GM21825 (cell line): ENCODE data around the gene MRPL33.
A peak's percentile ranks its signal among the peaks of the same experiment; 100 is the strongest.
"Not testable (repeated sequence)": the region's sequence is repeated elsewhere in the genome, so short reads cannot be mapped to it uniquely, and the experiment has no call there.

Experiments used
- ATAC-seq: cut with Tn5 transposase; IDR thresholded peaks from one replicate; pipeline ENCODE4 v1.9.1; 2021; ENCODE audit warnings: mild to moderate bottlenecking, moderate library complexity; ENCODE audit not compliant: unreplicated experiment

Gene MRPL33

DNA sequence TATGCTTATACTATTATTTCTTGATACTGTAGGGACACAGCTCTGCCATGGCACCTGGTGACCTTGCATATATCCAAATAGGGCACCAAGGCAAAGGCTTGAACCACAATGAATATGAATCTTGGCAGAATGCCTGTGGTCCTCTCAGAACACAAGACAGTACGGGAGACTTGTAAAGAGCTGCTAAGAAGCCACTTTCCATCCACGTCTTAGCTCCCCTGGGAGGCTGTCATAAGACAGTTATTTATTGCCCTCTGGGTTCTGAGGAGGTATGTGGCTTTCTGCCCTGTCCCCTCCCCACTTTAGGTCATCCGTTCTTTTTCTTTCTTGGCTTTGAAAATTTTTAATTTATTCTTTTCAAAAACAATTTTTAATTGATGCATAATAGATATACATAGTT is 29.8 kb upstream of the MRPL33 start:
- ATAC-seq: no peak

- no peak for ATAC-seq
Observed at GRCh38 chr2:27742571-27742970, 28.9 kb upstream of the MRPL33 start.

- not testable (repeated sequence) for ATAC-seq
Observed at GRCh38 chr2:27745494-27745893, 26.0 kb upstream of the MRPL33 start.

GRCh38 chr2:27746325-27746724 is 25.2 kb upstream of the MRPL33 start:
- ATAC-seq: no peak

DNA sequence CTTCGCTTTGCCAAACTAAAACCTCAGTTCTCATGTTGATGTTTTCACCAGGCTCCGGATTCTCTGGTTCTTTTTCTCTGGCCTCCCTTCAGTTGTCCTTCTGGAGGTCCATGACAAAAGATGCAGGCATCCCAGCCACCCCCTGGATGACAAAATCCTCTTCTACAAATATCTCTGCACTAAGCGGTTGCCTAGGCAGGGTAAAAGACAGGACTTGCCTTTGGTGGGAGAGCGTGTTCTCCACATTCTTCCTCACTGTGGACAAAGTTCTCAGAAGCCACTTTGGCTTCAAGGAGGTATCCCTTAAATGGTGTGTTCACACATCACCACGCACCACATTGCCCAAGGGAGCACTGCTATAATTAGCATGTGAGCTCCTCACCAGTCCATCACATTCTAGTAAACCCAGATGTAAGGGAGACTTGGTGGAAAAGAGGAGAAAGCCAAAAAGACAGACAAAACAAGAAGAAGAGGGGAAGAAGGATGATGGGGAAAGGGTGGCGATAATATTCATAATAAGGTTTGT is 23.6 kb upstream of the MRPL33 start:
- no peak for ATAC-seq

DNA sequence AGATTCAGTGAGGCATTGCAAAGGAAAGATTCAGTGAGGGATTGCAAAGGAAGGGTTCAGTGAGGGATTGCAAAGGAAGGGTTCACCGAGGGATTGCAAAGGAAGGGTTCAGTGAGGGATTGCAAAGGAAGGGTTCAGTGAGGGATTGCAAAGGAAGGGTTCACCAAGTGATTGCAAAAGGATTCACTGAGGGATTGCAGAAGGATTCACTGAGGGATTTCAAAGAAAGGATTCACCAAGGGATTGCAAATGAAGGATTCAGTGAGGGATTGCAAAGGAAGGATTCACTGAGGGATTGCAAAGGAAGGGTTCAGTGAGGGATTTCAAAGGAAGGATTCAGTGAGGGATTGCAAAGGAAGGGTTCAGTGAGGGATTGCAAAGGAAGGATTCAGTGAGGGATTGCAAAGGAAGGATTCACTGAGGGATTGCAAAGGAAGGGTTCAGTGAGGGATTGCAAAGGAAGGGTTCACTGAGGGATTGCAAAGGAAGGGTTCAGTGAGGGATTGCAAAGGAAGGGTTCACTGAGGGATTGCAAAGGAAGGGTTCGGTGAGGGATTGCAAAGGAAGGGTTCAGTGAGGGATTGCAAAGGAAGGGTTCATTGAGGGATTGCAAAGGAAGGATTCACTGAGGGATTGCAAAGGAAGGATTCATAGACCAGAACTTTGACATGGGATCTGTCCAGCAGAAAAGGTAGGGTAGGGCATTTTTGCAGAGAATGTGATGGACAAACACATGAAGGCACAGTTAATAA is 22.5 kb upstream of the MRPL33 start:
- ATAC-seq: not testable (repeated sequence)

- no peak for ATAC-seq
Observed at GRCh38 chr2:27751377-27751776, 20.1 kb upstream of the MRPL33 start.

GRCh38 chr2:27752551-27753237 is 18.8 kb upstream of the MRPL33 start:
- no peak for ATAC-seq

DNA sequence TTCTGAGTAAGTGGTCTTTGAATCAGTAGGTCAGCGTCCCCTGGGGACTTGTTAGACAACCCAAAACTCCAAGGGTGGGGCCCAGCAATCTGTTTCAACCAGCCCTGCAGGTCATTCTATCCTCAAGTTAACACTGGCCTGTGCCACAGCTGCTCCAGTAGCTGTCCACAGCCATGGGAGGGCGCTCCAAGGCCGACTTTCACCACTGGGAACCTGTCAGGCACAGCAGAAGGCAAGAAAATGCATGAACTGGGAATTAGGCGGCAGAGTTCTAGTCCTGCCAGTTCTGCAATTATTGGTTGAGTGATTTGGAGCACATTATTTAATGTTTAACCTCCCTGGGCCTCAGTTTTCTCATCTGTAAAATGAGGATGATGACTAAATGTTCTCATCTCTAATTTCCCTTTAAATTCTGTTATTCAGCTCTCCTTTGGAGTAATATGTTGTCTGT is 17.4 kb upstream of the MRPL33 start:
- ATAC-seq: no peak

- ATAC-seq: no peak
Observed at GRCh38 chr2:27754831-27755230, 16.7 kb upstream of the MRPL33 start.

- ATAC-seq: no peak
Observed at GRCh38 chr2:27756091-27756490, 15.4 kb upstream of the MRPL33 start.

DNA sequence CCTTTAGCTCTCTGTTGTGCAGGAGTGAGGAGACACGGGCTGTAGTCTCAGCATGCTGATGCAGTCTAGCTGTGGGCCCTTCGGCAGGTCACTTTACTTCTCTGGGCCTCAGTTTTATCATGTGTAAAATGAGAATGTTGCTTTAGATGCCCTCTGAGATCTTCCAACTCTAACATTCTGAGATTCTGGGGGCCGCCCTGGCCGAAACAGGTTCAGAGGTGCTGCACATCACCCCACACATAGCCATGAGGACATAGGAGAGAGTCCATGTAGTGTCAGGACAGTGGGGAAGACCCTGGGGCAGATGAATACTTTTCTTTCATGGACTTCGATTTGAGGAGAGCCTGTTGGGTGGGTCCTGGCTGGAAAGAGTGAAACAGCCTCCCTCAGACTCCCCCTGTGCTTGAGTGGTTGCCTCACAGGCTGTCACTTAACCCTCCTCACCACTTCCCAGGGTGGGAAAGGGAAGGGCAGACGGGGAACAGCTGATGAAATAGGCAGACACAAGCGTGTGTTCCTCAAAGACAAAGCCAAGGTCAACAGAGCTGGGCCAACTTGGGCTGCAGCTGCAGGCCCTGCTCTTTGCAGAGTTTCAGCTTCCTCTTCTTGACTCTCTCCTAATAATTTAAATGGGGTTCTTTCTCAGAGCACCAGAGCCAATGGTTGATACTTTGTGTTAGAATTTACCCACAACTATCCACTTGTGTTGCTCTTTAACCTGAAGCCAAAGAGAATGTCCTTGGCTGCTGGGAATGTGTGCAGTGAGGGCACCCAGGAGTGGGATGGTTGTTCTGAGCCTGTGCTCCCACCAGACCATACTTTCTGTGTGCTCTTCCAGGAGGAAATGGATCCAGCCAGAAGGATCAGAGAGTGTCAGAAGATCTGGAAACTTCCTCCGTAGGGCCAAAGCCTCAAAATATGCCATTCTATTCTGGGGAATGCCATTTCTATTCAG is 14.7 kb upstream of the MRPL33 start:
- no peak for ATAC-seq

GRCh38 chr2:27762951-27763906 is 8.3 kb upstream of the MRPL33 start:
- ATAC-seq: no peak

DNA sequence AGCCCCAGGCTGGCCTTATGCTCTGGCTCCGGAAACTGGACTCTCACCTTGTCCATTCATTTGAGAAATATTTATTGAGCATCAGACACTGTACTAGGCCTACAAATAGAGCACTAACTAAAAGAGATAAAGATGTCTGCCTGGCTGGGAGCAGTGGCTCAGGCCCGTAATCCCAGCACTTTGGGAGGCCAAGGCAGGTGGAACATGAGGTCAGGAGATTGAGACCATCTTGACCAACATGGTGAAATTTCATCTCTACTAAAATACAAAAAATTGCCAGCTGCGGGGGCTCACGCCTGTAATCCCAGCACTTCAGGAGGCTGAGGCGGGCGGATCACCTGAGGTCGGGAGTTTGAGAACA is 7.6 kb upstream of the MRPL33 start:
- no peak for ATAC-seq

- not testable (repeated sequence) for ATAC-seq
Observed at GRCh38 chr2:27764526-27764925, 7.0 kb upstream of the MRPL33 start.

DNA sequence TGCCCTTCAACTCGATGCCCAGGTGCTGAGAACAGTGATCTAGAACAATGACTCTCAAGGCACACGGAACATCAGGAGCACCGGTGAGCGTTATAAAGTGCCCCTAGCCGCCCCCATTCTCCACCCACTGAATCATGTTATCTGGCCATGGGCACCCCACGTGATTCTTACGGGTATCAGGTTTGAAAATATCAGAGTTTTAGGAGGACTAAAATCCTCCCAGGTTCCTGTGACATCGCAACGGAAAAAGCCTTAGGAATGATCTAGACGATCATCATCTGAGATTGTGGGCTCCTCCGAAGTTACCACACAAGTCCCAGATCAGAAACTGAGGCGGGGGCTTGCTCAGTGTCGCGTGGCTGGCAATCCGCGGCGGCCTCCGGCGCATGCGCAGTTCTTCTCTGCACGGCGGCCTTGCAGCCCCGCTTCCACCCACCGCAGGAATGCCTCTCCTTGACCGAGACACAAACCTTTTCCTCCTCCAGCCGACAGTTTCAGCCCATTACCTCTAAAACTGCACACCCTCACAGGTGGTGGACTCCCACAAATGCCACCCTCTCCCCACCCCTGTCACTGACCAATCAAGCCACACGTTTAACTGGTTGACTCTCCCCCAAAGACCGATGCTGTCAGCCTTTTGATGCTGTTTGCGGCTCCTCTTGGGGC is 5.8 kb upstream of the MRPL33 start:
- ATAC-seq: no peak

DNA sequence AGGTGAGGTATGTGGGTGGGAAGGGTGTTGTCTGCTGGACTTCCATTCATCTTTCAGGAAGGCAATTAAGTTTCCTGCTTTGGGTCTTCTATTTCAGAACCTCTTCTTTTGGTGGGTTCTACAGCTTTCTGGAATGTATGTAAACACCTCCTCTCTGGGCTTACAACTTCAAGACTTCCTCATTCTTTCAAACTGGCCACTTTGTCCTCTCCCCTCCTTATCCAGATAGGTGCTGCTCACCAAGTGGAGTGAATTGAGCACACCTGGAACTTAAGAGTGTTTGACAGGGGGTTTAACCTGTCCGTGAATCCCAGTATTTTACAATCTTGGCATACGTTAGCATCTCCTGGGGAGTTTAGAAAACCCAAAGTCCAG is 5.2 kb upstream of the MRPL33 start:
- ATAC-seq: no peak

- peak; percentile 28 for ATAC-seq
Observed at GRCh38 chr2:27771202-27771547, 344 bp upstream of the MRPL33 start.

DNA sequence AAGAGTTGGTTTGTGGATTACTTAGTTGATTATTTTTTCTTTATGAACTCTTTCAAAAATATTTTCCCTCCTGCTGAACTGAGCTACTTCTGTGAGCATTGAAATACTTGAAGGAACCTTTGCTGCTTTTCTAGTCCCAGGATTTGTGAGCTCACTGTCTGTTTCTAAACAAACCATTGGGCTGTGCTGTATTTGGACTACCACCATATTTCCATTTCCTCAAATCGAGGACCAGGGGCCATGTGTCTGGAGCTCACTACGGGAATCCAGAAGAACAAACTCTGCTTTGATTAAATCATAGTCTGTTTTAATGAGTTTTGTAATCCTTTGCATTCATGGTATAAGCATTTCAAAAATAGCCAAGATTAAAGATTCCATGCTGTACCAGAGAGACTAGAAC is 1.3 kb downstream of the MRPL33 start:
- ATAC-seq: no peak

- no peak for ATAC-seq
Observed at GRCh38 chr2:27773959-27774358, 2.4 kb downstream of the MRPL33 start.
